Caco-2 (cell line): ENCODE data around the gene GFRA1. TPM values are rescaled to one million over a fixed set of nuclear protein-coding genes. Genes with fewer than 3 reads are reported as not detected.

Source experiments
- BruUV-seq: library from RNA; stranded (reverse); fragments of 400-500 nt; replicated peaks from 2 replicates; lab custom pipeline; 2021; lab: Mats Ljungman, UMichigan
- CTCF ChIA-PET: fragments of 300-600 bp; sonication (Branson Sonifier 250); formaldehyde crosslinking; loops from one replicate; lab custom pipeline; 2022; ENCODE audit warnings: antibody characterized with exemption; lab: Charles Lee
- POLR2A ChIA-PET: fragments of 300-600 bp; sonication (Branson Sonifier 250); formaldehyde crosslinking; loops from one replicate; lab custom pipeline; 2022; ENCODE audit warnings: antibody characterized with exemption; lab: Charles Lee
- DNase-seq, 2 experiments: peaks; one replicate each; pipeline versions ENCODE4 v3.0.0 to v3.0.0-alpha.2; 2020 to 2022
- H3K27me3 ChIP-seq: replicated peaks from 2 replicates; pipeline ENCODE4 v1.6.0; 2011; ENCODE audit warnings: low read length; ENCODE audit not compliant: control insufficient read depth, insufficient read depth
- H3K36me3 ChIP-seq: 2 replicates; pipeline ENCODE4 v1.5.1; 2011; ENCODE audit warnings: low read length; ENCODE audit not compliant: control insufficient read depth, insufficient read depth
- H3K4me1 ChIP-seq: fragments of 250-450 bp; sonication (Bioruptor Pico); 2 replicates; pipeline ENCODE4 v1.5.1; 2020; ENCODE audit warnings: mild to moderate bottlenecking
- H3K4me3 ChIP-seq: 2 replicates; pipeline ENCODE4 v1.5.1; 2011; ENCODE audit warnings: low read depth, mild to moderate bottlenecking, control low read depth, low read length
- H3K9me3 ChIP-seq: fragments of 250-450 bp; sonication (Bioruptor Pico); 2 replicates; pipeline ENCODE4 v1.5.1; 2020; ENCODE audit warnings: mild to moderate bottlenecking, moderate library complexity
- H3K27ac Mint-ChIP-seq: one replicate; pipeline ENCODE4 v1.8.0; 2022; ENCODE audit warnings: mixed read lengths; ENCODE audit not compliant: unreplicated experiment
- H3K27me3 Mint-ChIP-seq: one replicate; pipeline ENCODE4 v1.8.0; 2022; ENCODE audit warnings: mixed read lengths; ENCODE audit not compliant: insufficient read depth, unreplicated experiment
- H3K36me3 Mint-ChIP-seq: one replicate; pipeline ENCODE4 v1.8.0; 2022; ENCODE audit warnings: mild to moderate bottlenecking, mixed read lengths; ENCODE audit not compliant: insufficient read depth, unreplicated experiment
- H3K4me1 Mint-ChIP-seq: one replicate; pipeline ENCODE4 v1.8.0; 2022; ENCODE audit warnings: low read depth, mixed read lengths; ENCODE audit not compliant: unreplicated experiment
- H3K4me3 Mint-ChIP-seq: one replicate; pipeline ENCODE4 v1.8.0; 2022; ENCODE audit warnings: mild to moderate bottlenecking, moderate library complexity, mixed read lengths; ENCODE audit not compliant: unreplicated experiment
- H3K9me3 Mint-ChIP-seq: one replicate; pipeline ENCODE4 v1.8.0; 2022; ENCODE audit warnings: mixed read lengths; ENCODE audit not compliant: unreplicated experiment
- CTCF ChIP-seq, 2 experiments: fragments of 200-600 bp in 1 of 2; IDR thresholded peaks; 1 replicate in 1 of 2; 2 replicates in 1 of 2; pipeline versions ENCODE4 v1.5.1 to v1.8.0; 2011 to 2022; ENCODE audit warnings: antibody characterized with exemption in 1 of 2, control low read depth in 1 of 2, inconsistent platforms in 1 of 2, low read depth in 1 of 2, low read length in 1 of 2, mild to moderate bottlenecking in 1 of 2, moderate library complexity in 1 of 2; ENCODE audit not compliant: insufficient read depth in 1 of 2, severe bottlenecking in 1 of 2, unreplicated experiment in 1 of 2
- intact Hi-C: fragments of 100-400 bp; cut with micrococcal nuclease; formaldehyde crosslinking; loops from one replicate; pipeline ENCODE4 v1.10.0; 2022; ENCODE audit not compliant: unreplicated experiment
- total RNA-seq: library from RNA; stranded (reverse); gene quantifications from 2 replicates; pipeline ENCODE4 v1.2.3, GENCODE V29; 2022

The GFRA1 gene
- total RNA-seq, 1 experiment from 2014 or later = not detected

- H3K9me3 Mint-ChIP-seq = no peaks in the 10 kb centered on the region
- DNase-seq = no peak
- CTCF ChIA-PET = no interaction called here
- no peaks in the 10 kb centered on the region for H3K36me3 Mint-ChIP-seq
- TF ChIP-seq CTCF (IDR thresholded peaks at IDR 0.05; ENCODE audit: insufficient read depth in 1 of 2, low read depth in 1 of 2, low read length in 1 of 2, severe bottlenecking in 1 of 2, unreplicated experiment in 1 of 2) = no peak
- Histone ChIP-seq H3K4me1 (peaks cover 15% of the 10 kb centered on the region), H3K4me3 (no peak overlapping the region), H3K9me3 (no peaks in the 10 kb centered on the region), H3K27me3 (no peaks in the 10 kb centered on the region), H3K36me3 (no peaks in the 10 kb centered on the region)
- no TSS peak for BruUV-seq
- H3K27ac Mint-ChIP-seq = no peak overlapping the region
- intact Hi-C loops = no loop called here
- POLR2A ChIA-PET = no interaction called here
- no peak overlapping the region for H3K4me3 Mint-ChIP-seq
- no peaks in the 10 kb centered on the region for H3K27me3 Mint-ChIP-seq
- H3K4me1 Mint-ChIP-seq = peaks cover 11% of the 10 kb centered on the region
Observed at GRCh38 chr10:116073001-116073400, 200.0 kb downstream of the GFRA1 start.

GRCh38 chr10:116071453-116072148 lies 201.4 kb downstream of the GFRA1 start:
- POLR2A ChIA-PET = no interaction called here
- H3K27ac Mint-ChIP-seq = no peak overlapping the region

GRCh38 chr10:116070743-116071320 lies 202.2 kb downstream of the GFRA1 start:
- intact Hi-C loops = no loop called here
- peaks cover 11% of the 10 kb centered on the region for H3K4me1 Mint-ChIP-seq
- TF ChIP-seq CTCF (IDR thresholded peaks at IDR 0.05; ENCODE audit: insufficient read depth in 1 of 2, low read depth in 1 of 2, low read length in 1 of 2, severe bottlenecking in 1 of 2, unreplicated experiment in 1 of 2) = no peak
- CTCF ChIA-PET = no interaction called here
- no peak for DNase-seq
- no peak overlapping the region for H3K4me3 ChIP-seq
- no peak overlapping the region for H3K27ac Mint-ChIP-seq
- H3K9me3 ChIP-seq = no peaks in the 10 kb centered on the region
- BruUV-seq = no TSS peak
- no peaks in the 10 kb centered on the region for H3K9me3 Mint-ChIP-seq
- H3K36me3 ChIP-seq = no peaks in the 10 kb centered on the region
- no peaks in the 10 kb centered on the region for H3K27me3 Mint-ChIP-seq
- no peaks in the 10 kb centered on the region for H3K36me3 Mint-ChIP-seq
- POLR2A ChIA-PET = no interaction called here
- peaks cover 15% of the 10 kb centered on the region for H3K4me1 ChIP-seq
- no peak overlapping the region for H3K4me3 Mint-ChIP-seq
- no peaks in the 10 kb centered on the region for H3K27me3 ChIP-seq

More at GRCh38 chr10:116071453-116072148, 201.4 kb downstream of the GFRA1 start:
- Histone ChIP-seq H3K36me3 (no peaks in the 10 kb centered on the region), H3K9me3 (no peaks in the 10 kb centered on the region), H3K4me3 (no peak overlapping the region), H3K27me3 (no peaks in the 10 kb centered on the region), H3K4me1 (peaks cover 15% of the 10 kb centered on the region)
- CTCF ChIA-PET = no interaction called here
- no TSS peak for BruUV-seq
- no peaks in the 10 kb centered on the region for H3K27me3 Mint-ChIP-seq
- no peak for TF ChIP-seq CTCF (IDR thresholded peaks at IDR 0.05; ENCODE audit: insufficient read depth in 1 of 2, low read depth in 1 of 2, low read length in 1 of 2, severe bottlenecking in 1 of 2, unreplicated experiment in 1 of 2)
- no peaks in the 10 kb centered on the region for H3K9me3 Mint-ChIP-seq
- no peak overlapping the region for H3K4me3 Mint-ChIP-seq
- no peaks in the 10 kb centered on the region for H3K36me3 Mint-ChIP-seq
- peaks cover 11% of the 10 kb centered on the region for H3K4me1 Mint-ChIP-seq
- intact Hi-C loops = no loop called here
- no peak for DNase-seq
